CD14-positive monocyte (primary cell): ENCODE results near the gene BRD3OS. TPM values are rescaled to one million over a fixed set of nuclear protein-coding genes. Genes with fewer than 3 reads are reported as not detected.

Source experiments
- DNase-seq, 3 donors: peaks; one replicate each; pipeline ENCODE4 v3.0.0-alpha.2; 2011 to 2022
- H2AFZ ChIP-seq: 2 replicates; pipeline ENCODE4 v1.6.0; 2012; ENCODE audit warnings: mild to moderate bottlenecking, low read depth, low read length, inconsistent platforms; ENCODE audit not compliant: insufficient read depth, poor library complexity, severe bottlenecking
- H3K27ac ChIP-seq, 2 donors: 1 replicate in 1 of 2; 2 replicates in 1 of 2; pipeline ENCODE4 v1.5.1; 2012 to 2013; ENCODE audit warnings: low read length in 2 of 2, control low read depth in 1 of 2, inconsistent platforms in 1 of 2, low read depth in 1 of 2, mild to moderate bottlenecking in 1 of 2
- H3K27me3 ChIP-seq, 2 donors: one replicate each; pipeline versions ENCODE4 v1.6.0 to v1.6.1; 2011 to 2013; ENCODE audit warnings: low read length in 2 of 2; ENCODE audit not compliant: control insufficient read depth in 2 of 2, insufficient read depth in 2 of 2
- H3K36me3 ChIP-seq, 2 donors: replicated peaks in 1 of 2; 1 replicate in 1 of 2; 2 replicates in 1 of 2; pipeline versions ENCODE4 v1.5.1 to v1.6.1; 2012 to 2013; ENCODE audit warnings: low read length in 2 of 2, control low read depth in 1 of 2, inconsistent platforms in 1 of 2, mild to moderate bottlenecking in 1 of 2; ENCODE audit not compliant: insufficient read depth in 2 of 2, control insufficient read depth in 1 of 2
- H3K4me1 ChIP-seq, 2 donors: 1 replicate in 1 of 2; 2 replicates in 1 of 2; pipeline versions ENCODE4 v1.5.1 to v1.6.1; 2012 to 2013; ENCODE audit warnings: low read length in 2 of 2, control low read depth in 1 of 2, inconsistent platforms in 1 of 2, mild to moderate bottlenecking in 1 of 2, moderate library complexity in 1 of 2; ENCODE audit not compliant: insufficient read depth in 2 of 2, control insufficient read depth in 1 of 2
- H3K4me2 ChIP-seq: replicated peaks from 2 replicates; pipeline ENCODE3; 2012; ENCODE audit warnings: low read length, moderate library complexity, mild to moderate bottlenecking; ENCODE audit not compliant: poor library complexity, severe bottlenecking; ENCODE audit errors: extremely low read depth
- H3K4me3 ChIP-seq, 3 experiments: fragments of 200-600 bp in 1 of 3; sonication (generic) in 1 of 3; replicated peaks in 1 of 3; 1 replicate in 2 of 3; 2 replicates in 1 of 3; pipeline ENCODE4 v1.5.1; 2011 to 2013; ENCODE audit warnings: low read length in 3 of 3, mild to moderate bottlenecking in 3 of 3, control low read depth in 2 of 3, low read depth in 2 of 3, inconsistent platforms in 1 of 3, moderate library complexity in 1 of 3
- H3K79me2 ChIP-seq: 2 replicates; pipeline ENCODE4 v1.6.0; 2012; ENCODE audit warnings: mild to moderate bottlenecking, control low read depth, inconsistent platforms, low read length, moderate library complexity; ENCODE audit not compliant: insufficient read depth
- H3K9ac ChIP-seq: 2 replicates; pipeline ENCODE4 v1.6.0; 2017; ENCODE audit warnings: low read length, mild to moderate bottlenecking; ENCODE audit not compliant: insufficient read depth, poor library complexity, severe bottlenecking
- H3K9me3 ChIP-seq, 2 donors: replicated peaks in 1 of 2; 1 replicate in 1 of 2; 2 replicates in 1 of 2; pipeline versions ENCODE4 v1.5.1 to v1.6.1; 2012 to 2013; ENCODE audit warnings: low read length in 2 of 2, control low read depth in 1 of 2; ENCODE audit not compliant: control insufficient read depth in 1 of 2, insufficient read depth in 1 of 2
- H4K20me1 ChIP-seq: 2 replicates; pipeline ENCODE4 v1.6.0; 2012; ENCODE audit warnings: mild to moderate bottlenecking, low read length, control low read depth, moderate library complexity; ENCODE audit not compliant: insufficient read depth
- H3K27ac Mint-ChIP-seq, 7 donors: one replicate each; pipeline ENCODE4 v1.8.0; 2020; ENCODE audit warnings: mild to moderate bottlenecking in 7 of 7, mixed read lengths in 7 of 7, moderate library complexity in 6 of 7, inconsistent platforms in 2 of 7
- H3K27me3 Mint-ChIP-seq, 3 donors: one replicate each; pipeline ENCODE4 v1.8.0; 2021 to 2022; ENCODE audit warnings: low read depth in 3 of 3, mild to moderate bottlenecking in 3 of 3, mixed read lengths in 3 of 3, moderate library complexity in 3 of 3, inconsistent platforms in 1 of 3
- H3K36me3 Mint-ChIP-seq, 2 donors: one replicate each; pipeline ENCODE4 v1.8.0; 2020; ENCODE audit warnings: mixed read lengths in 2 of 2, inconsistent platforms in 1 of 2, mild to moderate bottlenecking in 1 of 2
- H3K4me1 Mint-ChIP-seq: one replicate; pipeline ENCODE4 v1.8.0; 2020; ENCODE audit warnings: mild to moderate bottlenecking, mixed read lengths
- H3K4me3 Mint-ChIP-seq, 2 donors: one replicate each; pipeline ENCODE4 v1.8.0; 2020; ENCODE audit warnings: mild to moderate bottlenecking in 2 of 2, mixed read lengths in 2 of 2, moderate library complexity in 1 of 2
- H3K9me3 Mint-ChIP-seq, 7 donors: one replicate each; pipeline ENCODE4 v1.8.0; 2020 to 2022; ENCODE audit warnings: mixed read lengths in 7 of 7, mild to moderate bottlenecking in 6 of 7, moderate library complexity in 6 of 7, inconsistent platforms in 2 of 7
- CTCF ChIP-seq: fragments of 200-600 bp; IDR thresholded peaks from one replicate; pipeline ENCODE4 v1.8.0; 2022; ENCODE audit warnings: antibody characterized with exemption, mild to moderate bottlenecking
- WGBS: methylation state at CpG from one replicate; pipeline ENCODE4 v1.1.5; 2013; ENCODE audit warnings: missing lambda C conversion rate; ENCODE audit not compliant: insufficient coverage; 5-methylcytosine and 5-hydroxymethylcytosine counted together
- intact Hi-C, 2 donors: fragments of 100-400 bp; cut with micrococcal nuclease; formaldehyde crosslinking; loops; one replicate each; pipeline versions ENCODE4 v1.15.0 to v1.15.1; 2023
- polyA plus RNA-seq, 3 donors: library from polyadenylated mRNA; depleted of rRNA in 1 of 3; unstranded in 2 of 3; stranded (reverse) in 1 of 3; fragments of 300-500 nt in 2 of 3; fragments of >200 nt in 1 of 3; fragmentation: Illumina TruSeq in 2 of 3; gene quantifications; 1 replicate in 2 of 3; 2 replicates in 1 of 3; pipeline ENCODE4 v1.2.3, GENCODE V29; 2012 to 2021

BRD3OS gene
- polyA plus RNA-seq, 3 donors: 2.9 to 6.8 (median 6.6) TPM

- Mint-ChIP-seq H3K36me3 (no peaks in the 10 kb centered on the region), H3K4me3 (no peak overlapping the region), H3K4me1 (no peaks in the 10 kb centered on the region), H3K27me3 (peaks cover 7 to 25% (median 8%) of the 10 kb centered on the region in 3 donors), H3K9me3 (peaks cover 0 to 2% (median 0%) of the 10 kb centered on the region in 7 donors), H3K27ac (no peak overlapping the region)
- no peaks in the 10 kb centered on the region for H3K36me3 ChIP-seq
- H4K20me1 ChIP-seq: no peaks in the 10 kb centered on the region
- no peak overlapping the region for H2AFZ ChIP-seq
- WGBS: 89% methylated on average over 17 of the region's 20 CpGs
- H3K4me3 ChIP-seq: no peak overlapping the region
- no peaks in the 10 kb centered on the region for H3K9me3 ChIP-seq
- intact Hi-C loops: no loop called here
- H3K4me2 ChIP-seq: no peak overlapping the region
- TF ChIP-seq CTCF: no peak
- H3K27ac ChIP-seq: no peak overlapping the region
- DNase-seq: no peak
- no peaks in the 10 kb centered on the region for H3K79me2 ChIP-seq
- no peaks in the 10 kb centered on the region for H3K4me1 ChIP-seq
- no peak overlapping the region for H3K9ac ChIP-seq
- H3K27me3 ChIP-seq: no peaks in the 10 kb centered on the region
Observed at GRCh38 chr9:134004131-134004873, 21.0 kb upstream of the BRD3OS start.

GRCh38 chr9:134004881-134005280, 20.4 kb upstream of the BRD3OS start:
- Histone ChIP-seq H3K79me2 (no peaks in the 10 kb centered on the region), H3K4me3 (no peak overlapping the region), H3K9ac (no peak overlapping the region), H3K27me3 (no peaks in the 10 kb centered on the region), H3K36me3 (no peaks in the 10 kb centered on the region), H4K20me1 (no peaks in the 10 kb centered on the region), H3K9me3 (no peaks in the 10 kb centered on the region), H3K4me2 (no peak overlapping the region), H2AFZ (no peak overlapping the region), H3K27ac (no peak overlapping the region), H3K4me1 (no peaks in the 10 kb centered on the region)
- no peak for TF ChIP-seq CTCF
- no peak overlapping the region for H3K27ac Mint-ChIP-seq
- no peak for DNase-seq
- no peaks in the 10 kb centered on the region for H3K4me1 Mint-ChIP-seq
- peaks cover 11 to 26% (median 13%) of the 10 kb centered on the region in 3 donors for H3K27me3 Mint-ChIP-seq
- 94% methylated on average over 12 of the region's 14 CpGs for WGBS
- no peaks in the 10 kb centered on the region for H3K36me3 Mint-ChIP-seq
- intact Hi-C loops: no loop called here
- no peak overlapping the region for H3K4me3 Mint-ChIP-seq
- H3K9me3 Mint-ChIP-seq: peaks cover 0 to 2% (median 0%) of the 10 kb centered on the region in 7 donors
